Panc1 (cell line): ENCODE measurements around the gene UBL4A. TPM values are rescaled to one million over a fixed set of nuclear protein-coding genes. Genes with fewer than 3 reads are reported as not detected.

ENCODE experiments used
- ATAC-seq: fragments of 200-7000 bp; cut with Tn5 transposase; 2 replicates; pipeline ENCODE4 v1.9.1; 2020; ENCODE audit warnings: mild to moderate bottlenecking, moderate library complexity
- BruUV-seq: library from RNA; stranded (reverse); fragments of 400-500 nt; replicated peaks from 2 replicates; lab custom pipeline; 2021; lab: Mats Ljungman, UMichigan
- CTCF ChIA-PET: fragments of 300-600 bp; sonication (Branson Sonifier 250); formaldehyde crosslinking; loops from one replicate; lab custom pipeline; 2022; ENCODE audit warnings: antibody characterized with exemption; lab: Charles Lee
- POLR2A ChIA-PET: fragments of 300-600 bp; sonication (Branson Sonifier 250); formaldehyde crosslinking; loops from one replicate; lab custom pipeline; 2022; ENCODE audit warnings: antibody characterized with exemption; lab: Charles Lee
- DNase-seq: peaks from one replicate; pipeline ENCODE4 v3.0.0-alpha.2; 2010; ENCODE audit warnings: low read depth, low spot score
- H3K27ac ChIP-seq: 2 replicates; pipeline ENCODE4 v1.5.1; 2011; ENCODE audit warnings: mild to moderate bottlenecking, low read length, inconsistent platforms
- H3K27me3 ChIP-seq: fragments of 200-500 bp; sonication (Bioruptor generic); 2 replicates; pipeline ENCODE4 v1.6.0; 2014; ENCODE audit warnings: low read length, inconsistent platforms; ENCODE audit not compliant: control insufficient read depth, insufficient read depth
- H3K36me3 ChIP-seq: fragments of 200-500 bp; sonication (Bioruptor generic); 2 replicates; pipeline ENCODE4 v1.5.1; 2014; ENCODE audit warnings: inconsistent platforms, mild to moderate bottlenecking, low read length, moderate library complexity; ENCODE audit not compliant: control insufficient read depth, insufficient read depth
- H3K4me1 ChIP-seq: 2 replicates; pipeline ENCODE4 v1.5.1; 2011; ENCODE audit warnings: inconsistent platforms, mild to moderate bottlenecking, low read length, moderate library complexity; ENCODE audit not compliant: control insufficient read depth, insufficient read depth
- H3K4me3 ChIP-seq, 2 experiments: 2 replicates each; pipeline ENCODE4 v1.5.1; 2011 to 2012; ENCODE audit warnings: low read depth in 2 of 2, low read length in 2 of 2, mild to moderate bottlenecking in 2 of 2, inconsistent platforms in 1 of 2, moderate library complexity in 1 of 2
- H3K9me3 ChIP-seq: fragments of 200-500 bp; sonication (Bioruptor generic); 2 replicates; pipeline ENCODE4 v1.5.1; 2014; ENCODE audit warnings: low read depth, mild to moderate bottlenecking, inconsistent platforms, low read length, moderate library complexity; ENCODE audit not compliant: control insufficient read depth, insufficient read depth
- CTCF ChIP-seq: fragments of 450-650 bp; IDR thresholded peaks from 2 replicates; pipeline ENCODE4 v1.5.1; 2017; ENCODE audit warnings: mild to moderate bottlenecking
- POLR2AphosphoS5 ChIP-seq: IDR thresholded peaks from 2 replicates; pipeline ENCODE4 v1.6.1; 2012; ENCODE audit warnings: mild to moderate bottlenecking, low read depth, low read length, moderate library complexity
- SIN3A ChIP-seq: IDR thresholded peaks from 2 replicates; pipeline ENCODE4 v1.6.1; 2012; ENCODE audit warnings: low read depth, mild to moderate bottlenecking, low read length, moderate library complexity, borderline replicate concordance; ENCODE audit not compliant: insufficient read depth
- TCF7L2 ChIP-seq: IDR thresholded peaks from 2 replicates; pipeline ENCODE4 v1.6.1; 2011; ENCODE audit warnings: mild to moderate bottlenecking, low read depth, low read length, inconsistent platforms
- in situ Hi-C: cut with HindIII; loops from 2 replicates; pipeline ENCODE4 v1.10.0; 2016; ENCODE audit warnings: low sequenced_read_pairs, low pct_unique_long_range_greater_than_20kb
- intact Hi-C: fragments of 100-400 bp; cut with micrococcal nuclease; formaldehyde crosslinking; loops from one replicate; pipeline ENCODE4 v1.10.0; 2022; ENCODE audit not compliant: unreplicated experiment
- total RNA-seq: library from RNA; stranded (reverse); gene quantifications from one replicate; pipeline ENCODE4 v1.2.1, GENCODE V29; 2021; ENCODE audit not compliant: unreplicated experiment
- TF ChIP-seq, protein P1 (sequence below), 2 experiments: IDR thresholded peaks; 2 replicates each; pipeline ENCODE4 v1.6.1; 2011 to 2012; ENCODE audit warnings: low read depth in 2 of 2, control low read depth in 1 of 2, low read length in 1 of 2, mild to moderate bottlenecking in 1 of 2, moderate library complexity in 1 of 2; ENCODE audit not compliant: insufficient read depth in 1 of 2

UBL4A gene
- total RNA-seq, 1 experiment from 2014 or later, result 65.4 TPM

DNA sequence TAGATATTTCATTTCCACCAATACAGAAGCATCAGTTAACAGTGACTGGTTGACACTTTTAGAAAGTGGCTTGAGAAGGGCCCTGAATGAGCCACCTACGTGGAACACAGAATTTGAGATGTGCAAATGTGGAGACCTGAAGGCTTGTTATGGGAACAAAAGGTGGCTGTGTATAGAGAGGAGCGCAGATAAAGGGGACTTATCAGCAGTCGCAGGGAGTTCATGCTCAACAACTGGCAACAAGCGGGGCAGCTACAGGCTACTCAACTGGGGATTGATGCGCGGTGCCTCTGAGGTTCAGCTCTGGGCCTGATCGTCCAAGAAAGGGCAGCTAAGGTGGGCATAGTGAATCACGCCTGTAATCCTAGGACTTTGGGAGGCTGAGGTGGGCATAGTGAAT is 33.0 kb upstream of the UBL4A start:
- Histone ChIP-seq H3K4me1 (peaks cover 12% of the 10 kb centered on the region), H3K9me3 (no peaks in the 10 kb centered on the region), H3K27me3 (no peaks in the 10 kb centered on the region), H3K4me3 (no peak overlapping the region), H3K27ac (no peak overlapping the region), H3K36me3 (no peaks in the 10 kb centered on the region)
- ChIA-PET CTCF (no interaction called here), POLR2A (interaction anchor here (0.5 kb wide), 1 partner anchor 22 kb away, joined by 3 read pairs; no protein-coding TSS in a partner anchor)
- ATAC-seq (no peak), DNase-seq (no peak)
- BruUV-seq, result no TSS peak
- in situ Hi-C loops (no loop called here), intact Hi-C loops (no loop called here)
- TF ChIP-seq CTCF (no peak), TCF7L2 (no peak), POLR2AphosphoS5 (no peak)

GRCh38 chrX:154517101-154517781 is 30.8 kb upstream of the UBL4A start:
- CTCF ChIA-PET, result no interaction called here
- H3K4me3 ChIP-seq, result peak overlapping the region; percentile 72 to 85
- no peak for ATAC-seq

More at GRCh38 chrX:154517101-154517781, 30.8 kb upstream of the UBL4A start:
- DNase-seq, result no peak
- H3K4me1 ChIP-seq, result peaks cover 12% of the 10 kb centered on the region
- H3K27me3 ChIP-seq, result no peaks in the 10 kb centered on the region
- peak overlapping the region; percentile 78 for H3K27ac ChIP-seq
- intact Hi-C loops, result no loop called here
- TF ChIP-seq POLR2AphosphoS5 (no peak), SIN3A (no peak), CTCF (no peak), TCF7L2 (no peak)
- TF ChIP-seq, protein P1, sequence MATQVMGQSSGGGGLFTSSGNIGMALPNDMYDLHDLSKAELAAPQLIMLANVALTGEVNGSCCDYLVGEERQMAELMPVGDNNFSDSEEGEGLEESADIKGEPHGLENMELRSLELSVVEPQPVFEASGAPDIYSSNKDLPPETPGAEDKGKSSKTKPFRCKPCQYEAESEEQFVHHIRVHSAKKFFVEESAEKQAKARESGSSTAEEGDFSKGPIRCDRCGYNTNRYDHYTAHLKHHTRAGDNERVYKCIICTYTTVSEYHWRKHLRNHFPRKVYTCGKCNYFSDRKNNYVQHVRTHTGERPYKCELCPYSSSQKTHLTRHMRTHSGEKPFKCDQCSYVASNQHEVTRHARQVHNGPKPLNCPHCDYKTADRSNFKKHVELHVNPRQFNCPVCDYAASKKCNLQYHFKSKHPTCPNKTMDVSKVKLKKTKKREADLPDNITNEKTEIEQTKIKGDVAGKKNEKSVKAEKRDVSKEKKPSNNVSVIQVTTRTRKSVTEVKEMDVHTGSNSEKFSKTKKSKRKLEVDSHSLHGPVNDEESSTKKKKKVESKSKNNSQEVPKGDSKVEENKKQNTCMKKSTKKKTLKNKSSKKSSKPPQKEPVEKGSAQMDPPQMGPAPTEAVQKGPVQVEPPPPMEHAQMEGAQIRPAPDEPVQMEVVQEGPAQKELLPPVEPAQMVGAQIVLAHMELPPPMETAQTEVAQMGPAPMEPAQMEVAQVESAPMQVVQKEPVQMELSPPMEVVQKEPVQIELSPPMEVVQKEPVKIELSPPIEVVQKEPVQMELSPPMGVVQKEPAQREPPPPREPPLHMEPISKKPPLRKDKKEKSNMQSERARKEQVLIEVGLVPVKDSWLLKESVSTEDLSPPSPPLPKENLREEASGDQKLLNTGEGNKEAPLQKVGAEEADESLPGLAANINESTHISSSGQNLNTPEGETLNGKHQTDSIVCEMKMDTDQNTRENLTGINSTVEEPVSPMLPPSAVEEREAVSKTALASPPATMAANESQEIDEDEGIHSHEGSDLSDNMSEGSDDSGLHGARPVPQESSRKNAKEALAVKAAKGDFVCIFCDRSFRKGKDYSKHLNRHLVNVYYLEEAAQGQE (IDR thresholded peaks at IDR 0.05; ENCODE audit: insufficient read depth in 1 of 2, low read depth in 2 of 2, low read length in 1 of 2), result no peak
- no peaks in the 10 kb centered on the region for H3K9me3 ChIP-seq
- BruUV-seq, result no TSS peak
- H3K36me3 ChIP-seq, result no peaks in the 10 kb centered on the region
- in situ Hi-C loops, result no loop called here
- POLR2A ChIA-PET, result no interaction called here
